ENCODE results near the gene CTAGE9. TPM values are rescaled to one million over a fixed set of nuclear protein-coding genes. Genes with fewer than 3 reads are reported as not detected.

CTAGE9 gene, protein sequence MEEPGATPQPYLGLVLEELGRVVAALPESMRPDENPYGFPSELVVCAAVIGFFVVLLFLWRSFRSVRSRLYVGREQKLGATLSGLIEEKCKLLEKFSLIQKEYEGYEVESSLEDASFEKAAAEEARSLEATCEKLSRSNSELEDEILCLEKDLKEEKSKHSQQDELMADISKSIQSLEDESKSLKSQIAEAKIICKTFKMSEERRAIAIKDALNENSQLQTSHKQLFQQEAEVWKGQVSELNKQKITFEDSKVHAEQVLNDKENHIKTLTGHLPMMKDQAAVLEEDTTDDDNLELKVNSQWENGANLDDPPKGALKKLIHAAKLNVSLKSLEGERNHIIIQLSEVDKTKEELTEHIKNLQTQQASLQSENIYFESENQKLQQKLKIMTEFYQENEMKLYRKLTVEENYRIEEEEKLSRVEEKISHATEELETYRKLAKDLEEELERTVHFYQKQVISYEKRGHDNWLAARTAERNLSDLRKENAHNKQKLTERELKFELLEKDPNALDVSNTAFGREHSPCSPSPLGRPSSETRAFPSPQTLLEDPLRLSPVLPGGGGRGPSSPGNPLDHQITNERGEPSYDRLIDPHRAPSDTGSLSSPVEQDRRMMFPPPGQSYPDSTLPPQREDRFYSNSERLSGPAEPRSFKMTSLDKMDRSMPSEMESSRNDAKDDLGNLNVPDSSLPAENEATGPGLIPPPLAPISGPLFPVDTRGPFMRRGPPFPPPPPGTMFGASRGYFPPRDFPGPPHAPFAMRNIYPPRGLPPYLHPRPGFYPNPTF
- 0.11 TPM in 1 of 2 replicates, not detected in the other for total RNA-seq

DNA sequence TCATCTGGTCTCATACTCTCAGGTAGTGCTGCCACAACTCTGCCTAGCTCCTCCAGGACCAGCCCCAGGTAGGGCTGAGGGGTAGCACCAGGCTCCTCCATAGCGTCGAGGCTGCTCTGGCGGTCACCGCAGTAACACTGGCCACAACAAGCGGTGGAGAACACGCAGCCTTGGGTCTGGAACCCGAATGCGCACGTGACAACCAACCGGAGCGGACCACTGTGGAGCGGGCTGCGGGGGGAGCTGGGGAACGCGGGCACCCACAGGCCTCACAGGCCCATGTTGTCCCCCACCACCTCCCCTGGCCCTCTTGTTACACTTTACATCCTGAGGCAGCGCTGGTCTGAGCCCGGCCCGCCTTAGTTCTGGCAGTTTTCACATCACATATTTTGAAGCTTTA, at the start of gene CTAGE9:
TSS of gene CTAGE9 (minus strand) at position 101 of the 400 bp plus-strand sequence. CDS start at position 101, 0 bp downstream.

Other genes starting within 250 kb of the CTAGE9 start
- not detected in 2 replicates for gene ARG1, start 137.8 kb downstream of the CTAGE9 start, total RNA-seq
- gene MED23, start 82.8 kb downstream of the CTAGE9 start, total RNA-seq: 39.7 and 48.2 TPM in 2 replicates
- 0.11 TPM in 1 of 2 replicates, not detected in the other for gene ENPP3, start 73.7 kb downstream of the CTAGE9 start, total RNA-seq
- gene OR2A4, start 9.6 kb downstream of the CTAGE9 start, total RNA-seq: 0.39 TPM in 1 of 2 replicates, not detected in the other
- gene ENPP1, start 97.0 kb upstream of the CTAGE9 start, total RNA-seq: 339 and 481 TPM in 2 replicates
- 14.5 and 59.9 TPM in 2 replicates for gene CCN2, start 240.4 kb upstream of the CTAGE9 start, total RNA-seq

Measured in placental epithelial cell (primary cell).